GM12878 (cell line): ENCODE measurements around the gene FBRSL1. TPM values are rescaled to one million over a fixed set of nuclear protein-coding genes. Genes with fewer than 3 reads are reported as not detected.

Experiments
- ATAC-seq: fragments of 200-7000 bp; cut with Tn5 transposase; 3 replicates; pipeline ENCODE4 v1.9.1; 2020; ENCODE audit warnings: mild to moderate bottlenecking, moderate library complexity
- BruUV-seq: library from RNA; stranded (reverse); fragments of 400-500 nt; replicated peaks from 2 replicates; lab custom pipeline; 2021; lab: Mats Ljungman, UMichigan
- CTCF ChIA-PET: fragments of 300-600 bp; sonication (Branson Sonifier 250); formaldehyde crosslinking; extraction: SDS; loops from one replicate; lab custom pipeline; 2021; ENCODE audit warnings: inconsistent platforms; lab: Yijun Ruan, JAX
- POLR2A ChIA-PET: fragments of 350-600 bp; formaldehyde crosslinking; extraction: SDS; loops from one replicate; lab custom pipeline; 2021; ENCODE audit warnings: inconsistent platforms; lab: Charles Lee
- RAD21 ChIA-PET: fragments of 300-600 bp; sonication (Branson Sonifier 250); formaldehyde crosslinking; loops from one replicate; lab custom pipeline; 2023; ENCODE audit warnings: antibody characterized with exemption; ENCODE audit not compliant: unreplicated experiment; lab: Charles Lee
- SMC1A ChIA-PET: fragments of 300-600 bp; sonication (Branson Sonifier 250); formaldehyde crosslinking; loops from one replicate; lab custom pipeline; 2023; ENCODE audit not compliant: unreplicated experiment, uncharacterized antibody; lab: Charles Lee
- DNase-seq: peaks from one replicate; pipeline ENCODE4 v3.0.0-alpha.2; 2011; ENCODE audit warnings: low read depth, low spot score
- FAIRE-seq: peaks from 3 replicates; lab custom pipeline; 2011; peaks lifted over from hg19 to GRCh38; lab: Jason Lieb, UNC
- H2AFZ ChIP-seq: 2 replicates; pipeline ENCODE4 v1.6.0; 2011; ENCODE audit warnings: low read depth, low read length, control low read depth; ENCODE audit not compliant: control insufficient read depth
- H3K27ac ChIP-seq: 2 replicates; pipeline ENCODE4 v1.5.1; 2011; ENCODE audit warnings: control low read depth; ENCODE audit not compliant: control insufficient read depth, insufficient read depth
- H3K27me3 ChIP-seq, 2 experiments: replicated peaks in 1 of 2; 2 replicates each; pipeline versions ENCODE4 v1.6.0 to v1.6.1; 2011; ENCODE audit warnings: low read length in 1 of 2; ENCODE audit not compliant: control insufficient read depth in 2 of 2, insufficient read depth in 2 of 2
- H3K36me3 ChIP-seq, 2 experiments: 2 replicates each; pipeline ENCODE4 v1.5.1; 2011; ENCODE audit warnings: low read length in 1 of 2; ENCODE audit not compliant: control insufficient read depth in 2 of 2, insufficient read depth in 2 of 2
- H3K4me1 ChIP-seq: 2 replicates; pipeline ENCODE4 v1.6.1; 2011; ENCODE audit warnings: mild to moderate bottlenecking, low read length, moderate library complexity, mixed read lengths; ENCODE audit not compliant: control insufficient read depth, insufficient read depth
- H3K4me2 ChIP-seq: 2 replicates; pipeline ENCODE4 v1.6.0; 2011; ENCODE audit warnings: control low read depth; ENCODE audit not compliant: control insufficient read depth, insufficient read depth
- H3K4me3 ChIP-seq: fragments of 200-600 bp; sonication (generic); 2 replicates; pipeline ENCODE4 v1.5.1; 2016
- H3K79me2 ChIP-seq: 2 replicates; pipeline ENCODE4 v1.6.0; 2011; ENCODE audit warnings: low read length; ENCODE audit not compliant: control insufficient read depth, insufficient read depth
- H3K9ac ChIP-seq: 2 replicates; pipeline ENCODE4 v1.8.0; 2011; ENCODE audit warnings: low read length, control low read depth, mixed read lengths; ENCODE audit not compliant: control insufficient read depth, insufficient read depth
- H3K9me3 ChIP-seq: replicated peaks from 3 replicates; pipeline ENCODE4 v1.5.1; 2011; ENCODE audit warnings: mild to moderate bottlenecking, low read length; ENCODE audit not compliant: control insufficient read depth, insufficient read depth
- H4K20me1 ChIP-seq: 2 replicates; pipeline ENCODE4 v1.6.0; 2011; ENCODE audit not compliant: control insufficient read depth, insufficient read depth
- CEBPZ ChIP-seq: fragments of 150-350 bp; IDR thresholded peaks from 2 replicates; pipeline ENCODE4 v1.6.1; 2016; ENCODE audit warnings: low read depth, low read length
- PML ChIP-seq: IDR thresholded peaks from 2 replicates; pipeline ENCODE4 v1.6.1; 2012; ENCODE audit warnings: low read length, inconsistent platforms
- WGBS: methylation state at CpG from one replicate; pipeline ENCODE4 v1.1.6; 2016; ENCODE audit warnings: low lambda C conversion rate; ENCODE audit not compliant: insufficient replicate concordance, insufficient coverage; ENCODE audit errors: missing lambda C conversion rate; 5-methylcytosine and 5-hydroxymethylcytosine counted together
- in situ Hi-C: fragments of 300-500 bp; cut with MboI; formaldehyde crosslinking; loops from 9 replicates; pipeline ENCODE4 v1.14.3; 2018; ENCODE audit warnings: mixed read lengths
- intact Hi-C: fragments of 100-400 bp; cut with micrococcal nuclease; formaldehyde crosslinking; loops from one replicate; pipeline ENCODE4 v1.14.2; 2022; ENCODE audit not compliant: unreplicated experiment
- polyA plus RNA-seq, 11 experiments: library from polyadenylated mRNA; depleted of rRNA in 4 of 11; unstranded in 6 of 11; stranded (reverse) in 5 of 11; fragments of >200 nt; fragmentation: Nextera tagmentation in 4 of 11; fragmentation: Illumina TruSeq in 1 of 11; extraction: Ambion mirVana in 4 of 11; extraction: Trizol in 1 of 11; gene quantifications; 1 replicate in 1 of 11; 2 replicates in 10 of 11; pipeline versions ENCODE4 v1.2.1 to v1.2.3, GENCODE V29; 2011 to 2016; ENCODE audit warnings: inconsistent platforms in 2 of 11, missing spikeins in 2 of 11, low read depth in 1 of 11
- total RNA-seq, 4 experiments: library from RNA; depleted of rRNA in 3 of 4; stranded (reverse); fragments of >200 nt in 3 of 4; fragmentation: Illumina TruSeq in 1 of 4; extraction: Trizol in 1 of 4; gene quantifications; 2 replicates each; pipeline versions ENCODE4 v1.2.1 to v1.2.3, GENCODE V29; 2013 to 2021

Gene FBRSL1
- total and polyA plus RNA-seq, 10 of the 15 experiments (the other 5 are each of a cell fraction or from before 2014, with no cell fraction given) = 0.19 to 55.1 (median 4.1) TPM

GRCh38 chr12:132507161-132507538, 17.2 kb downstream of the FBRSL1 start:
- 0 out of 2 replicates have a peak overlapping the region, but pooled peaks have one; percentile 13 for H3K4me2 ChIP-seq
- intact Hi-C loops = no loop called here
- BruUV-seq = no TSS peak
- 91% methylated on average over 15 of the region's 15 CpGs for WGBS
- POLR2A ChIA-PET = no interaction called here
- in situ Hi-C loops = no loop called here
- CTCF ChIA-PET = no interaction called here
- TF ChIP-seq CEBPZ = no peak
- TF ChIP-seq PML = no peak
- peaks cover 2% of the 10 kb centered on the region for H4K20me1 ChIP-seq
- RAD21 ChIA-PET = interaction anchor here (0.7 kb wide), 1 partner anchor 9 kb away, joined by 3 read pairs; no protein-coding TSS in a partner anchor
- no peaks in the 10 kb centered on the region for H3K9me3 ChIP-seq
- SMC1A ChIA-PET = no interaction called here
- DNase-seq (no peak), FAIRE-seq (no peak), ATAC-seq (no peak)
- H3K9ac ChIP-seq = no peak overlapping the region
- H3K4me3 ChIP-seq = no peak overlapping the region
- no peaks in the 10 kb centered on the region; a peak in 1 of 4 replicates for H3K27me3 ChIP-seq
- H2AFZ ChIP-seq = 0 out of 2 replicates have a peak overlapping the region, but pooled peaks have one; percentile 7
- H3K36me3 ChIP-seq = peaks cover 0 to 15% of the 10 kb centered on the region in 2 experiments; a peak in 2 of 4 replicates
- H3K27ac ChIP-seq = no peak overlapping the region
- H3K79me2 ChIP-seq = peaks cover 12% of the 10 kb centered on the region
- peaks cover 9% of the 10 kb centered on the region for H3K4me1 ChIP-seq
